ENCODE measurements around the gene C19orf47.

C19orf47 gene

DNA sequence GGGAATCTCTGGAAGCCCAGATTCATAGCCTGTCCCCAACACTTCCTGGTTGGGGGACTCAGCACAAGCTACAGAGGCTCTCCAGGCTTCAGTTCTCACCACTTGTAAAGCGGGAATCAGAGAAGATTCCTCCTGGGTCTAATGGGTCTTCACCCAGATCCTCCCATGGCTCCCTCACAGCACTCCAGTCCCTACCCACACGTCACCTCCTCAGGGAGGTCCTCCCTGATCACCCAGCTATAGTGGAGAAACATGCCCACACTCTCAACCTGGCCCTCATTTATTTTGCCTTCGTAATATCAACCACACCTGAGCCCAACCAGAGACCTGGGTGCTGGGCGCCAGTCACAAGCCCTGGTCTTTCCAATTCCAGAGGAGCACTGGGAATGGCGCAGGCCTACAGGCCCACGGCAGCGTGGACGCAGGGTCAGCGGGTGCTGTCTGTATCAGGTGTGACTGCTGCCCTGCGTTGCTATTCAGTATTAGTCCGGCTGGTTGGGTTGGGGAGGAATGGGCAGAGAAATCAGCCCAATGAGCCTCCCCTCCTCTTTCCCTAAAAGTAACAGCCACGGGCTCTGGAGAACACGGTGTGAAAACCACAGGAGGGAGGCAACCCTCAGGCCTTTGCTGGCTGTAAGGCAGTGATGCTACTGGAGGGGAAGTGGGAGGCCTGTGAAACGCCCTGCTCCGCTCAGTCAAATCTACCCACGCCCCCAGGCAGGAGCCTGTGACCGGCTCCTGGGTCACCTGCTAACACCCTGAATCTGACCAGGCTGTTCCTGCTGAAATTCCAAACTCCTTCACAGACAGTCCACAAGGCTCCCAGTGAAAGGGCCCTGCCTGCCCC, 68.2 kb downstream of the C19orf47 start:
- DNase-seq: no peak

DNA sequence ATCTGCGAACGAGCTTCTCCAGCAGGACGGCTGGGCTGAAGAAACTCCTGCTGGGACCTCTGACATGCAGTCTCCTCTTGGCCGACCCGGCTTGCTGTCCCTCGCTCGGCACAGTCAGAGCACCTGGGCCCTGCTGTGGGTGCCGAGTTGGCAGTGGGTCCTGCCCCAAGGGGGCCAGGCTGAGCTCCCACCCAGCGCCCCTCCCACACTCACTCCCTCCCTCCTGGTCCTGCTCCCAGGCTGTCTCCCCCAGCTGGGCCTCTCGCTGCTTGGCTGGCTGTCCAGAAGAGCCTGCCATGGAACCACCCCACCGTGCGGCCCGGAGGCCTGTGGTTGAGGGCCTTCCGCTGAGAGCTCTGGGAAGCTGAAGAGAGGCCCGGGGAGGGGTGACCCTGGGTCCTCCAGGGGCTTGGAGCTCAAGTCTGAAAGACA, 69.1 kb downstream of the C19orf47 start:
- no peak for DNase-seq

DNA sequence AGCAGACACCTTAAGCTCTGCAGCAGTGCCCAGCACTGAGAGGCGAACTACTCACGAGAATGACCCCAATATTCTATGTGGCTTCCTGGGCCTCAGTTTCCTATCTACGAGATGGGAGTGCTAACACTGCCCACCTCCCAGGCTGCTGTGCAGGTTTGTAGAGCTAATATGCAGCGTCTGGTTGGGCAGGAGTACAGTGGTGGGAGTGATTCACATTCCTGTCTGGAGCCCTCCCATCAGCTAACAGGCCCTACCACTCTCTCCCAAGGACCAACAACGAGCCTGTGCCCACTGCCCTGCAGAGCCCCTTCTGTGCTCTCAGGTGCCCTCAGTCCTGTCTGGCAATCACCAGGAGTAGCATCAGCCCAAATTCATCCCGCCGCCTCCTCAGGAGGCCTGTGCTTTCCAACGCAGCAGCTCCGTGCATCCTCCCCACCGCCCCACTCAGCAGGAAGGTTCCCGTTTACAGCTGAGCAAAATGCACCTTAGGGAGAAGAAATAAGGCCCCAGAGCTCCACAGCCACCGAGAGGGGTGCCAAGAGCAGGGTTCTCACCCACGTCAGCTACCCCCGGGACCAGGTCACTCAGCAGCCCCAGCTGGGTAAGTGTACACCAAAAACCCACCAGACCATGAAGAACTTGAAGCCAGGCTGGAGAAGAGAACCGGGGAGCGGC, 69.7 kb downstream of the C19orf47 start:
- DNase-seq: no peak

DNA sequence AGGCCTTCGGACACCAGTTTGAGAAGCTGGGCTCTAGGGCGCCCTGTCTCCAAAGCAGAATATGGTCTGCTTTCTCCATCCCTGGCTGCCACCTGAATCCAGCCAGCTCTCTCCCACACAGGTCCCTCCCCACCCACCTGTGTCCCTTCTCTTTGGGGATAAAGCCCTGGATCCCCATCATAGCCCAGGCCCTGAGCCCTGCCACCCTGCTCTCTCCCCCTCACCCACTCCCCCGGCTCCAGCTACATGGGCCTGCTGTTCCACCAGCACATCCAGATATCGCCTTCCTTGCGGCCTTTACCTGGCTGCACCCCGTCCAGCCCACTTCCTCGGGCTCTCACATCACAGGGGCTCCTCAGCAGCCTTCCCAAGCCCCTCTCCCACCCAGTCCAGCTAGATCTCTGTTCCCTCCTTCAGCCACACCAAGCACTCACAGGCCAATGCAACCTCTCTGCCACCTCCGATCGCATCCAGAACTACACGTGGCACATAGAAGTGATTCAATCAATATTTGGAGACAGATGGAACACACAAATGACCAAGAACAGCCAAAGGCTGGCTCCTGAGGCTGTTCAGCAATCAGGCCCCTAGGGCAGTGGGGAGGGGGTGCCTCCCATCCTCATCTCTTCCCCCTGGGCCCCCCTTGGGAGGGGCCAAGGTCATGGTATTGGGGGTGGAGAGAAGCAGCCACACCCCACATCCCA, 70.7 kb downstream of the C19orf47 start:
- no peak for DNase-seq

DNA sequence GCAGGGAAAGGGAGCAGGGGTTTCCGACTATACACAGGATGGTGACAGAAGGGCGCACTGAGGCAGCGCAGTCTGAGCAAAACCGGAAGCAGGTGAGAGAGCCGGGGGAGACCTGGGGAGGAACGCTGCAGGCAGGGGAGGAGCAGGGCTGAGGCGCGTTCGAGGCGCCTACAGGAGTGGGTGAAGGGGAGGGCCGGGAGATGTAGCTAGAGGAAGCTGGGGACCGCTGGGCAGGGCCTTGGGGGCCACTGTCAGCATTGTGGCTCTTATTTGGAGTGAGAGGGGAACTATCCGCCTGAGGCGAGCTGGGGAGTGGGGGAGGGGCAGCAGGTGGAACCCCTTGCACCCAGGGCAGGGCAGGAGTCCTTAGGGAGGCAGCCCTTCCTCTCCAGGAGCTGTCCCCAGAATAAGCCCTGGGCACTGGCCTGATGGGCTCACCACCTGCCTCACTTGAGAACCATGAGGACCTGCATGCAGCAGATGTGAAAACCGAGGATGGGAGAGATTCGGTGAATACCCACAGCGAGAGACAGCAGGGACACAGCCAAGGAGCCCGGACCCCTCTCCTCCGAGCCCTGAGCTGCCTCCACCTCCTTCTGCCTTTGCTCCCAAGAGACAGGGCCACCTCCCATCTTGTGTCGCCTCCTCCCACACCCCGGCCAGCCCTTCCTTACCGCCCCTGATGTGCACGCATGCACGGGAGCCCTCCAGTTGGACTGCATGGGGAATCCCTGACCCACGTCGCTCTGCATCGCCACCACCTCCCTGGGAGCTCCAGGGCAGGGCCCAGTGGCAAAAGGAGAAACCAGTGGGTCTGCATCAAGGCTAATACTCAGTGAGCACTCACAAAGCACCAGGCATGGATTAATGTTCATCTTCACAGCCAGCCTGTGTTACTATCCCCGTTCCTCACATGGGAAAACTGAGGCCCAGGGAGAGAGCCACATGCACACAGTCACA, 73.3 kb downstream of the C19orf47 start:
- no peak for DNase-seq

DNA sequence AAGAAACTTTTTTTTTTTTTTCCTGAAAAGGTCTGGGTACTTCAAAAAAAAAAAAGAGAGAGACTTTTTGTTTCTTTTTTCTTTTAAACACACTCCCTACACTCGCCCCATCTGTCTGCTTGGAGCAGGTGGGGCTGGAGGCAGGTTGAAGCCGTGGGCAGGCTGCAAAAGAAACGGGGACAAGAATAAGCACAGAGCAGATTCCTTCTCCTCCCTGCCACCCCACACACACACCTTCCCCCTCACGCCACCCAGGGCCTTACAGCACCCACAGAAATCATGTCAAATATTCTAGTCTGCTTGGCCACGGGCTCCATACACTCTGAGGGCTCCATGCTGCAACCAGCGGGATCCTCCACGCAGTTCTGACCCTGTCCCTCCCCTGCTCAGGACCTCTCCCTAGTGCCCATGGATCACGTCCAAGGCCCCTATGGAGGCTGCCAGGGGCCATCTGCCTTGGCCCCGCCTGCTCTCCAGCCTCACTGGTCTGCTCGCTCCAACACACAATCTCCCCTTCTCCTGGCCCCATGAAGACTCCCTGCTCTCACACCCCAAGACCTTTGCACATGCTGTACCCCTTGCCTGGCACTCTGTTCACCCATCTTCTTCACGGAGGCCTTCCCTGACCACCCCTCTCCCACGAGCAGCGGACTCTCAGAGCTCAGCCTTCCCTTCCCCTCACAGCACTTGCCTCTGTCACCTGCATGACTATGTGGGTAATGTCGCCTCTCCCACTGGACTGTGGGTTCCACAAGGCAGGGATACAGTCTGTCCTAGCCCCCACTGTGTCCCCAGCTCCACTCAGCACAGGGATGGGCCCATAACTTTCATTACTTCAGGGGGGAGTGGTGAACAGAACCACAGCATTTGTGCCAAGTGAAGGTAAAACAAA, 74.5 kb downstream of the C19orf47 start:
- no peak for DNase-seq

DNA sequence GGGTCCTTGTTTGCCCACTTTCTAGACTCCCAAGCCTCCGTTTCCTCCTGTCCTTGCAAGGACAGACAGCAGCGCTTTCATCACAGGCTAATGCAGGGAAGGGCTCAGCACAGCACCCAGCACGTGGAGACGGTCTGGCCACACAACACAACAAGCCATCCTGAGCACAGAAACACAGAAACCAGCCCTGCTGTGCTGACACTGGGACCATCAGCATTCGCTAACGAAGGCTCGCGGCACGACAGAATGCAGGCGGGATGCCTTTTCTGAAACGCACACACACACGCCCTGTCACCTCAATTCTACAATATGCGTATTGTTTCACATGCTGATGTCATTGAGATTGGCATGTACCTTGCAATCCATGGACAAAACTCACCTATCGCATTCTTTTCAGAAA, 75.9 kb downstream of the C19orf47 start:
- DNase-seq: no peak

DNA sequence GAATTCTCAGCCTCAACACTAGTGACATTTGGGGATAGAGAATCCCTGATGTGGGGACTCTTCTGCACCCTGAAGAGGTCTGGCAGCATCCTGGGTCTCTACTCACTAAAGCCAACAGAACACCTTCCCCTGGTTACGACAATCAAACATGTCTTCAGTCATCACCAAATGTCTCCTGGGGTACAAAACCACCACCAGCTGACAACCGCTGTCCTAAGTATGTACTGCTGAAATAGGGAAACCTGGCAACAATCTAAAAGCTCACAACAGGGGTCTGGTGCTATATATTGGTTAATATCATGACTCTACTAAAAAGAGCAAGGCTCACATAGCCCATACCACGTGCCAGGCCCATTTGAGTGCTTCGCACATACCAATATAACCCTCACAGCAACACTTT, 76.5 kb downstream of the C19orf47 start:
- DNase-seq: no peak

DNA sequence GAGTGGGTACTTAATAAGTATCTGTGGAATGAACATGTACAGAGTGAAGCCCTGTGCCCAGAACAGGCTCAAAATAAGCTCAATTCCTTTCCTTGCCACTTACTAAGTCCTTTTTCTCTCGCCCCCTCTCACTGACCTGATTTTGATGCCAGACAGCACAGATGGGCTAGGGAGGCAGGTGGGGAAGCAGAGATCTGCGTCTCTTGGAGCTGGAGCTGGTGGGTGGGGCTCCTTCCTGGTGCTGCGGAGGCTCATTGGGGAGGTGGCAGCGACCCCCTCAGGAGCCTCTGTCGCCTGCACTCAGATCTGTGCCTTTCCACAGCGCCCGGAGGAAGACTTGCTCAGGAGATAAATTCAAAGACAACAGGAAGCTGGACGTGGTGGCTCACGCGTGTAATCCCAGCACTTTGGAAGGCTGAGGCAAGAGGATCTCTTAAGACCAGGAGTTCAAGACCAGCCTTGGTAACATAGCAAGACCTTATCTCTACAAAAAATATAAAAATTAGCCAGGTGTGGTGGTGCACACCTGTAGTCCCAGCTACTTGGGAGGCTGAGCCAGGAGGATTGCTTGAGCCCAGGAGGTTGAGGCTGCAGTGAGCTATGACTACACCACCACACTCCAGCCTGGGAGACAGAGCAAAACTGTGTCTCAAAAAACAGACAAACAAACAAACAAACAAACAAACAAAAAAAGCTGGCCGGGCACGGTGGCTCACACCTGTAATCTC, 77.7 kb downstream of the C19orf47 start:
- no peak for DNase-seq

Measured in activated CD8-positive, alpha-beta memory T cell treated with anti-CD3 and anti-CD28 coated beads, Interleukin-2, amount 50 U/mL, for 48 hours (primary cell).